HG02852 (cell line): ENCODE data around the gene KLK3.

Experiments
- ATAC-seq: cut with Tn5 transposase; IDR thresholded peaks from one replicate; pipeline ENCODE4 v1.9.1; 2021; ENCODE audit warnings: mild to moderate bottlenecking, moderate library complexity; ENCODE audit not compliant: unreplicated experiment

KLK3 gene

DNA sequence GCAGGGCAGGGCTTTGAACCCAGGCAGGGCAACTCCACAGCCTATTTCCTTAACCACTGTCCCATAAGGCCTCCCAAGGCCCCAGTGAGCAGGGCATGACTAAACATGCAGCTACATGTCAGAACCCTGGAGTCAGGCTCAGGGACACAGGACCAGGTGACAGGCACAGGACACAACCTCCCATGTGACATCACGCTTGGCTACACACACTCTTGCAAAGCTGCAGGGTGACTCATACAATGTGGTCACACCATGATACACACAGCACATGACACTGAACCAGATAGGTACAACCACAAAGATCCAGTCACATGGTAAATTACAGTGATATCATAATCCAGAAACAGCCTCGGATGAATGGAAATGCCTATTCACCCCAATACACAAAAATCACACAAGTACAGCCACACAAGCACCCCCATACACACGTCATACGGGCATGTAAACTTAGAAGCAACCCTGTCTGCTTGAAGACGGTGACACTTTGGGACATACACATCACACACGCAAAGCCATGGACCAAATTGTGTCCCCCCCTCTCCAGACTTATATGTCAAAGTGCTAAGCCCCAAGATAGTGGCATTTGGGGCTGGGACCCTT, 42.0 kb downstream of the KLK3 start:
- ATAC-seq = peak; percentile 95

DNA sequence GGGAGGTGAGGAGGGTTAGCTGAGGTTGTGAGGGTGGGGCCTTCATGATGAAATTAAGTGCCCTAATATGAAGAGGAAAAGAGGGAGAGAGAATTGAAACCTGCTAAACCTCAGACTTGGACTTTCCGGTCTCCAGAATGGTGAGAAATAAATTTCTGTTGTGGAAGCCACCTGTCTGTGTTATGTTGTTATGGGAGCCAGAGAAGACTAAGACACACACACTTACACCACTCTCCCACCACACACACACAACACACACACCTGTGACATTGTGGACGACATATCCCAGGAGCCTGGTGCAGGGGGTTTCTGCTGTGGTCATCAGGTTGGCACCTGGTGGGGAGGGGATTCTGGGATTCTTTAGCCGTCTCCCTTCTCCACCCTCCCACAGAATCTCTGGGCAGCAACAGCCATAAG, 42.5 kb downstream of the KLK3 start:
- ATAC-seq = peak; percentile 17

DNA sequence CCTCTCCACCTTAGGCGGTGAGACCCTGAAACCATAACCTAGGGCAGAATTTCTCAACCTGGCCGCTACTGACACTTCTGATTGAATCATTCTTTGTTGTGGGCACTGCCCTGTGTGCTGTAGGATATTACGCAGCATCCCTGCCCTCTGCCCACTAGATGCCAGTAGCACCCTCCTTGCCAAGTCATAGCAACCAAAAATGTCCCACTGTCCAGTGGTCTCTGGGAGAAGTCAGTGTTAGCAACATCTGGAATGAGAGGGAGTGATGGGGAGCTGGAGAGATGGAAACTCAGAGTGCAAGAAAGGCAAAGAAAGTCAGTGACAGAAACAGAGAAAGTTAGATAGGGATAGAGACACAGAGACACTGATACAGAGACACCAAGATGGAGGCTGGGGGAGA, 42.9 kb downstream of the KLK3 start:
- ATAC-seq = no peak

DNA sequence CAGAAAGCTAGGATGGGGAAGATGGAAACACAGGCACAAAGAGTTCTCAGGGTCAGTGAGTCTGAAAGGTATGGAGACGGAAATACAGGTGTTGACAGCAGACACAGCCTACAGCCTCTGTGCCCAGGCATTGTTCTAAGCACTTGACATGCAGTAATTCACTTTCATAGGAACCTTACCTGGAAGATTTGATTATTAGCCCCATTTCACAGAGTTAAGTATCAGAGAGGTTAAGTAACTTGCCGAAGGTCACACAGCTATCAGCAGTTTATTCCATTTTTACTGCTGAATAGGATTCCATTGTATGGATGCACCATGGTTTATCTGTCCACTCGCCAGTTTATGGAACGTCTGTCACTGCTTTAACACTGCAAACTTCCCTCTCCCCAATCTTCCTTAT, 43.3 kb downstream of the KLK3 start:
- no peak for ATAC-seq

DNA sequence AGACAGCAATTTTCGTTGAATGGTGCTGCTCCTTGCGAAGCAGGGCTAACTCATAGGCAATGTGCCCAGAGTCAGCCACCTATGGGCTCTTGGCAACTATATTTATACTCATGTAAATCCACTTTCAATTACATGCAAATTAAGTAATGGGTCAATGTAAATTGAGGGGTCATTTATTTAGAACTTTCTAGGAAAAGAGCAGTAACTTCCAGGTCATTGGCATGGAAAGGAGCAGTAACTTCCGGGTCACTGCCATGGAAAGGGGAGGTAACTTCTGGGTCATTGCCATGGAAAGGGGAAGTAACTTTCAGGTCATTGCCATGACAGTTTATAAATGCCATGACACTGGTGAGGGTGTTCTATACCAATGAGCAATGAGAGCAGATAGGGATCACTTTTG, 44.9 kb downstream of the KLK3 start:
- no peak for ATAC-seq

DNA sequence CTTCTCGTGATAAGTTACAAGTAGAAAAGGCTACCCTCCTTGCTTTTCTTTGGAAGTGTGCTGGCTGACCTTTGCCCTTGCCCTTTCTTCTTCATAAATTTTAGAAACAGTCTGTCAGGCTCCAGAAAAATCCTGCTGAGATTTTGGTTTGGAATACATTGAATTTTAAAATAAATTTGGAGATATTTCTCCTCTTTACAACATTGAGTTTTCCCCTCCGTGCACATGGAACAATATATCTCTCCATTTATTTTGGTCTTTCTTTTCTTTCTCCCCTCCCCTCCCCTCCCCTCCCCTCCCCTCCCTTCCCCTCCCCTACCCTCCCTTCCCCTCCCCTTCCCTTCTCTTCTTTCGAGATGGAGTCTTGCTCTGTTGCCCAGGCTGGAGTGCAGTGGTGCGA, 47.9 kb downstream of the KLK3 start:
- no peak for ATAC-seq

DNA sequence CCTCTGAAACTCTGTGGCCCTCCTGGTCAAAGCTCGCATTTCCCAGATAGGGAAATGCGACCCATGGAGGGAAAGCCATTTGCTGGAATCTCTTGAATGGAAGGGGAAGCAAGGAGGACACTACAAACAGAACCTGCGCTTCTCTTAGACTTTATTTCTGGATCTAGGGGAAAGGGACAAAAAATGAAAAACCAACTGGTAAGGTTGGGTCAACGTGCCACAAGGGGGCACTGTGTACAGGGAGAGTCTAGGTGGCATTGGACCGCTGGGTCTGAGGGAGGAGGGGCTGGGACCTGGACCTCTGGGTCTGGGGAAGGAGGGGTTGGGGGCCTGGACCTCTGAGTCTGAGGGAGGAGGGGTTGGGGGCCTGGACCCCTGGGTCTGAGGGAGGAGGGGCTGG, 51.5 kb downstream of the KLK3 start:
- no peak for ATAC-seq

DNA sequence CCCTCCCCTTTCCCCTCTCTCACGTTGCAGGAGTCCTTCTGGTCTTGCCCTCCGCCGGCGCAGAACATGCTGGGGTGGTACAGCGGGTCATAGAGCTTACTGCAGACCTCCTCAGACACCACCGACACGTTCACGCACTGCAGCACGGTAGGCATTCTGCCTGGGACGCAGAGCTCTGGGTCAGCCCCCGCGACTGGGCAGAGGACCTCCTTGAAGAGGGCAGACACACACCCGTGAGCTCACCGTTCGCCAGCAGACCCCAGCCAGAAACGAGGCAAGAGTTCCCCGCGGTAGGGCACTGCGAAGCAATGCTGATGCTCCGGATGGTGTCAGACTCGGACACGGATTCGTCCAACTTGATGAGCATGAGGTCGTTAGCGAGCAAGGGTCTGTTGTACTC, 53.6 kb downstream of the KLK3 start:
- no peak for ATAC-seq

DNA sequence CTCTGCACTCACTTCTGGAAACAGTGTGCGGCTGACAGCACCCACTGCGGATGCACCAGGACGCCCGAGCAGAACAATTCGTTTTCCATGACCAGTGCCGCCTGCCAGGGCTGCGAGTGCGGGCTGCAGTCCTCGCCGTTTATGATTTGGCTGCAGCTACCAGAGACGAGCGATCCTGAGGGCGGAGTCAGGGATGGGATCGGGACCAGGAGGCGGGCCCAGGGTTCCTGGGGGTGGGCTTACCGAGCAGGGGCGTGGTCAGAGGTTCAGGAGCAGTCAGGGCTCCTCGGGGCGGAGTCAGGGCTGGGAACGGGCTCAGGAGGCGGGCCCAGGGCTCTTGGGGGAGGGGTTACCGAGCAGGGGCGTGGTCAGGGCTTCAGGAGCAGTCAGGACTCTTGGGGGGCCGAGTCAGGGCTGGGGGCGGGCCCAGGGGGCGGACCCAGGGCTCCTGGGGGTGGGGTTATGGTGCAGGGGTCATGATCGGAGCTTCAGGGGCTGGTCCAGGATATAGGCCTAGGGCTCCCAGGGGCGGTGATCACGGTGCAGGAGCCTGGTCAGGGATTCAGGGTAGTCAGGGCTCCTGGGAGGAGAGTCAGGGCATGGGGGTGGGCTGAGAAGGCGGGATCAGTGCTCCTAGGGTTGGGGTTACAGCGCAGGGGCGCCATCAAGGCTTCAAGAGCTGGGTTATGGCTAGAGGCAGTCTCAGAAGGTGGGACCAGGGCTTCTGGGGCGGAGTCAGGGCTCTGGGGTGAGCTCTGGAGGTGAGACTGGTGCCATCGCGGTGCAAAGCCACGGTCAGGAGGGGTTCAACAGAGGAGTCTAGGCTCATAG, 54.7 kb downstream of the KLK3 start:
- no peak for ATAC-seq
